Measurements from ENCODE around the gene NOC2L. TPM values are rescaled to one million over a fixed set of nuclear protein-coding genes. Genes with fewer than 3 reads are reported as not detected.

NOC2L gene
- total and polyA plus RNA-seq, 5 donors, result 43.6 to 48.6 (median 45.4) TPM

GRCh38 chr1:923131-923990, 35.7 kb downstream of the NOC2L start, which contains the start of gene SAMD11:
Gene SAMD11, plus strand, starts transcription at chr1:923923. Its CDS starts 509 bp downstream, at chr1:924432.
- no peak within 1 kb of the TSS for H3K27ac ChIP-seq (ENCODE audit: low read length)
- H3K9me3 ChIP-seq (ENCODE audit: control insufficient read depth, low read length), result no peaks in the 10 kb centered on the region
- peak; percentile 89 to 96 (median 95) for DNase-seq
- peaks cover 2% of the 10 kb centered on the region for H3K4me1 ChIP-seq (ENCODE audit: control insufficient read depth, insufficient read depth, low read length)
- ATAC-seq, result peak; percentile 30 to 42
- no peaks in the 10 kb centered on the region for H3K27me3 ChIP-seq (ENCODE audit: control insufficient read depth, insufficient read depth)
- whole genome bisulfite sequencing, result 4% methylated on average over 72 of the region's 72 CpGs
- intact Hi-C loops (cut with DNase I), result no loop called here
- peak within 1 kb of the TSS; percentile 67 for H3K4me3 ChIP-seq (ENCODE audit: low read length)

GRCh38 chr1:921011-921837, 37.8 kb downstream of the NOC2L start:
- Histone ChIP-seq H3K27ac (ENCODE audit: low read length) (no peak overlapping the region), H3K9me3 (ENCODE audit: control insufficient read depth, low read length) (no peaks in the 10 kb centered on the region), H3K27me3 (ENCODE audit: control insufficient read depth, insufficient read depth) (no peaks in the 10 kb centered on the region), H3K4me1 (ENCODE audit: control insufficient read depth, insufficient read depth, low read length) (peaks cover 2% of the 10 kb centered on the region), H3K4me3 (ENCODE audit: low read length) (no peak overlapping the region)
- peak; percentile 66 to 73 for ATAC-seq
- 25% methylated on average over 38 of the region's 38 CpGs for WGBS
- DNase-seq, result peak; percentile 79 to 91 (median 91)
- intact Hi-C loops (cut with DNase I), result no loop called here

- peaks cover 2% of the 10 kb centered on the region for H3K4me1 ChIP-seq (ENCODE audit: control insufficient read depth, insufficient read depth, low read length)
- DNase-seq (peak in 2 of 3 donors; percentile 54 to 57), ATAC-seq (no peak)
- no peak overlapping the region for H3K27ac ChIP-seq (ENCODE audit: low read length)
- H3K4me3 ChIP-seq (ENCODE audit: low read length), result no peak overlapping the region
- 15% methylated on average over 13 of the region's 13 CpGs for WGBS
- intact Hi-C loops (cut with DNase I), result no loop called here
- no peaks in the 10 kb centered on the region for H3K27me3 ChIP-seq (ENCODE audit: control insufficient read depth, insufficient read depth)
- H3K9me3 ChIP-seq (ENCODE audit: control insufficient read depth, low read length), result no peaks in the 10 kb centered on the region
These were observed 38.5 kb downstream of the NOC2L start for GRCh38 chr1:920521-920920.

- peaks cover 2% of the 10 kb centered on the region for H3K4me1 ChIP-seq (ENCODE audit: control insufficient read depth, insufficient read depth, low read length)
- H3K27ac ChIP-seq (ENCODE audit: low read length), result no peak overlapping the region
- H3K27me3 ChIP-seq (ENCODE audit: control insufficient read depth, insufficient read depth), result no peaks in the 10 kb centered on the region
- no peaks in the 10 kb centered on the region for H3K9me3 ChIP-seq (ENCODE audit: control insufficient read depth, low read length)
- 49% methylated on average over 23 of the region's 23 CpGs for WGBS
- DNase-seq, result peak; percentile 33 to 72 (median 68)
- intact Hi-C loops (cut with DNase I), result no loop called here
- H3K4me3 ChIP-seq (ENCODE audit: low read length), result no peak overlapping the region
- ATAC-seq, result no peak
These were observed 39.0 kb downstream of the NOC2L start for GRCh38 chr1:920010-920409.

- intact Hi-C loops (cut with DNase I), result no loop called here
- no peak overlapping the region for H3K27ac ChIP-seq (ENCODE audit: low read length)
- no peak overlapping the region for H3K4me3 ChIP-seq (ENCODE audit: low read length)
- peak; percentile 14 to 72 (median 68) for DNase-seq
- H3K27me3 ChIP-seq (ENCODE audit: control insufficient read depth, insufficient read depth), result no peaks in the 10 kb centered on the region
- ATAC-seq, result no peak
- no peaks in the 10 kb centered on the region for H3K9me3 ChIP-seq (ENCODE audit: control insufficient read depth, low read length)
- WGBS, result 64% methylated on average over 29 of the region's 29 CpGs
- H3K4me1 ChIP-seq (ENCODE audit: control insufficient read depth, insufficient read depth, low read length), result peaks cover 2% of the 10 kb centered on the region
These were observed 39.7 kb downstream of the NOC2L start for GRCh38 chr1:919271-919872.

GRCh38 chr1:918843-919242, 40.2 kb downstream of the NOC2L start:
- Histone ChIP-seq H3K27me3 (ENCODE audit: control insufficient read depth, insufficient read depth) (no peaks in the 10 kb centered on the region), H3K27ac (ENCODE audit: low read length) (no peak overlapping the region), H3K4me1 (ENCODE audit: control insufficient read depth, insufficient read depth, low read length) (peaks cover 2% of the 10 kb centered on the region), H3K4me3 (ENCODE audit: low read length) (no peak overlapping the region), H3K9me3 (ENCODE audit: control insufficient read depth, low read length) (no peaks in the 10 kb centered on the region)
- no peak for ATAC-seq
- intact Hi-C loops (cut with DNase I), result no loop called here
- WGBS, result 45% methylated on average over 6 of the region's 6 CpGs
- DNase-seq, result peak in 1 of 3 donors; percentile 40

- no peaks in the 10 kb centered on the region for H3K9me3 ChIP-seq (ENCODE audit: control insufficient read depth, low read length)
- no peaks in the 10 kb centered on the region for H3K27me3 ChIP-seq (ENCODE audit: control insufficient read depth, insufficient read depth)
- DNase-seq, result peak; percentile 13 to 62 (median 50)
- ATAC-seq, result no peak
- H3K4me3 ChIP-seq (ENCODE audit: low read length), result no peak overlapping the region
- 64% methylated on average over 15 of the region's 15 CpGs for WGBS
- H3K4me1 ChIP-seq (ENCODE audit: control insufficient read depth, insufficient read depth, low read length), result peaks cover 2% of the 10 kb centered on the region
- intact Hi-C loops (cut with DNase I), result no loop called here
- no peak overlapping the region for H3K27ac ChIP-seq (ENCODE audit: low read length)
These were observed 40.7 kb downstream of the NOC2L start for GRCh38 chr1:918353-918752.

GRCh38 chr1:917466-918091, 41.5 kb downstream of the NOC2L start:
- Histone ChIP-seq H3K27me3 (ENCODE audit: control insufficient read depth, insufficient read depth) (no peaks in the 10 kb centered on the region), H3K27ac (ENCODE audit: low read length) (no peak overlapping the region), H3K4me3 (ENCODE audit: low read length) (no peak overlapping the region), H3K4me1 (ENCODE audit: control insufficient read depth, insufficient read depth, low read length) (peaks cover 2% of the 10 kb centered on the region), H3K9me3 (ENCODE audit: control insufficient read depth, low read length) (no peaks in the 10 kb centered on the region)
- intact Hi-C loops (cut with DNase I), result no loop called here
- WGBS, result 51% methylated on average over 22 of the region's 22 CpGs
- DNase-seq, result peak in 2 of 3 donors; percentile 55 to 59
- no peak for ATAC-seq

GRCh38 chr1:917076-917459, 42.0 kb downstream of the NOC2L start:
- no peak for ATAC-seq
- WGBS, result 50% methylated on average over 7 of the region's 7 CpGs
- peak; percentile 12 to 51 (median 49) for DNase-seq
- no peaks in the 10 kb centered on the region for H3K9me3 ChIP-seq (ENCODE audit: control insufficient read depth, low read length)
- H3K4me3 ChIP-seq (ENCODE audit: low read length), result no peak overlapping the region
- H3K27ac ChIP-seq (ENCODE audit: low read length), result no peak overlapping the region
- H3K27me3 ChIP-seq (ENCODE audit: control insufficient read depth, insufficient read depth), result no peaks in the 10 kb centered on the region
- peaks cover 2% of the 10 kb centered on the region for H3K4me1 ChIP-seq (ENCODE audit: control insufficient read depth, insufficient read depth, low read length)
- intact Hi-C loops (cut with DNase I), result no loop called here

GRCh38 chr1:916173-917075, 42.6 kb downstream of the NOC2L start:
- Histone ChIP-seq H3K9me3 (ENCODE audit: control insufficient read depth, low read length) (no peaks in the 10 kb centered on the region), H3K4me3 (ENCODE audit: low read length) (no peak overlapping the region), H3K27ac (ENCODE audit: low read length) (no peak overlapping the region), H3K4me1 (ENCODE audit: control insufficient read depth, insufficient read depth, low read length) (peaks cover 2% of the 10 kb centered on the region), H3K27me3 (ENCODE audit: control insufficient read depth, insufficient read depth) (no peaks in the 10 kb centered on the region)
- DNase-seq, result peak; percentile 17 to 75 (median 65)
- 34% methylated on average over 31 of the region's 31 CpGs for WGBS
- intact Hi-C loops (cut with DNase I), result no loop called here
- no peak for ATAC-seq

Measured in right cardiac atrium (tissue), 5 donors.